C4-2B (cell line): Measurements from ENCODE around the gene AP5B1.

Experiments used
- H3K27ac ChIP-seq: fragments of 450-650 bp; 2 replicates; pipeline ENCODE4 v1.5.1; 2017
- ZFX ChIP-seq: fragments of 450-650 bp; IDR thresholded peaks from 2 replicates; pipeline ENCODE4 v1.6.1; 2017
- TF ChIP-seq, protein P1 (sequence below): fragments of 450-650 bp; conservative IDR thresholded peaks from 2 replicates; pipeline ENCODE4 v1.5.1; 2017; ENCODE audit warnings: mild to moderate bottlenecking

AP5B1 gene

DNA sequence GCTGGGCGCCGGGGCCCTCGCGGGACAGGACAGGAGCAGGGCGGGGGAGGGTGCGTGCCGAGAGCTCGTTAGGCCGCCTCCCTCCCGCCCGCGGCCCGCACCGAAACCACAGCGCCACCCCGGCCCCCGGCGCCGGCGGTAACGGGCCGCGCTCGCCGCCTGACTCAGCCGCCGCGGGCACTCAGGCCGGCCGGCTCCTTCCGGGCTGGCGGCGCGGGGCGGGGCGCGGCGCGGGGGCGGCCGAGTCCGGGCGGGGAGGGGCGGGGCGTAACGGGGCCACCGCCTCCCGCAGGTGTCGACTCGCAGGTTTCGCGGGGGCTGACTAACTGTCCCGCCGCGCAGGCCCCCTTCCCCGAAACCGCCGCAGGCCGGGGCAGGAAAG is at the start of gene AP5B1:
AP5B1 (minus strand) TSS at position 207 of the 382 bp plus-strand sequence. CDS start 385 bp downstream, outside the sequence.
- peak; percentile 72 for TF ChIP-seq ZFX
- TF ChIP-seq, protein P1, sequence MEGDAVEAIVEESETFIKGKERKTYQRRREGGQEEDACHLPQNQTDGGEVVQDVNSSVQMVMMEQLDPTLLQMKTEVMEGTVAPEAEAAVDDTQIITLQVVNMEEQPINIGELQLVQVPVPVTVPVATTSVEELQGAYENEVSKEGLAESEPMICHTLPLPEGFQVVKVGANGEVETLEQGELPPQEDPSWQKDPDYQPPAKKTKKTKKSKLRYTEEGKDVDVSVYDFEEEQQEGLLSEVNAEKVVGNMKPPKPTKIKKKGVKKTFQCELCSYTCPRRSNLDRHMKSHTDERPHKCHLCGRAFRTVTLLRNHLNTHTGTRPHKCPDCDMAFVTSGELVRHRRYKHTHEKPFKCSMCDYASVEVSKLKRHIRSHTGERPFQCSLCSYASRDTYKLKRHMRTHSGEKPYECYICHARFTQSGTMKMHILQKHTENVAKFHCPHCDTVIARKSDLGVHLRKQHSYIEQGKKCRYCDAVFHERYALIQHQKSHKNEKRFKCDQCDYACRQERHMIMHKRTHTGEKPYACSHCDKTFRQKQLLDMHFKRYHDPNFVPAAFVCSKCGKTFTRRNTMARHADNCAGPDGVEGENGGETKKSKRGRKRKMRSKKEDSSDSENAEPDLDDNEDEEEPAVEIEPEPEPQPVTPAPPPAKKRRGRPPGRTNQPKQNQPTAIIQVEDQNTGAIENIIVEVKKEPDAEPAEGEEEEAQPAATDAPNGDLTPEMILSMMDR: no peak
- H3K27ac ChIP-seq: peak within 1 kb of the TSS; percentile 86

DNA sequence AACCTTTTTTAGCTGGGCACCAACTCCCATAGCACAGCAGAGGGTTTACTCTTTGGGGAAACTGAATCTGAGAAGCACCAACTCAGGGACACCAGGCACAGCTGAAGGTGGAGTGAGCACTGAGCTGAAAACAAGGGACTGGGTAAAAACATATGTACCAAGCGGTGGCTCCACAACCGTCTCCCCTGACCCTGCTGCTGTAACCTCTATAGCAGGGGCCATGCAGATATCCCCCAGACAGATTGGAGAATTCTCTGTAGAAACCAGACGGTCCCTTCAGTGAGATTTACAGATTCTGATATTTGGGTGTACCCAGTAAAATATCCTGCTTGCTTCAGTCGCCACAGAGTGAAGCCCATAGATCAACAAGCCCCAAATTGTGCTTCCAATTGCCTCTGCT is 48.7 kb upstream of the AP5B1 start:
- no peak for TF ChIP-seq ZFX
- TF ChIP-seq, protein P1: no peak

GRCh38 chr11:65826984-65827735 is 46.4 kb upstream of the AP5B1 start:
- no peak overlapping the region for H3K27ac ChIP-seq
- TF ChIP-seq, protein P1: no peak
- TF ChIP-seq ZFX: no peak

More for the DNA sequence above, 48.7 kb upstream of the AP5B1 start:
- H3K27ac ChIP-seq: no peak overlapping the region

DNA sequence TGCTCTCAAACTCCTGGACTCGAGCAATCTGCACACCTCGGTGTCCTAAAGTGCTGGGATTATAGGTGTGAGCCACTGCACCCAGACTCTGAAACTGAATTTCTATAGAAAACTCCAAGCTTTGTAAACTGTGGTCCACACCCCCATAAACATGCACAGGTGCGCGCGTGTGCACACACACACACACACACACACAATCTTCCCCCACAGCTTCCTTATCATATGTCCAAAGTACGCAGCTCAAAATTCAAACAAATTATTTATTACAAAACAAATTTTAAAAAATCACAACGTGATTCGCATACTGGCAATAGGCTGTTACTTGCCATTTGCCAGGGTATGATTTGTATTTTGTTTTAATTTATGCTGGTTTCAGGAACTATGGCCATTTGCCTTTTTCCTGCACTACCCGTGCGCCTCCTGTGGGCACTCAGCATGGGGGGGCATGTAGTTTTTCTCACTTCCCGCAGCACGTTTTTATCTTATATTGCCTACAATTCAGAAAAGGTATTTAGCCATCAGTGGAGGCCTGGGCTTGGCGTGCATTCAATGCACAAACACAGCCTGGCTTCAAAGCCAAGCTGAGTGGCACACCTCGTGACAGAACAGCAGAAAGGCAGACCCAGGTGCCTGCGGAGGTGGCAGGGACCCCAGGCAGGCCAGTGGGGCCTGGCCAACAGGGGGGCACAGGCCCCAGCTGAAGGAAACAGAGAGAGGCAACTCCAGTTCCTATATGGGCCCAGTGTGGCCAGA is 42.2 kb upstream of the AP5B1 start:
- TF ChIP-seq, protein P1: no peak
- TF ChIP-seq ZFX: no peak

GRCh38 chr11:65821107-65821506 is 40.3 kb upstream of the AP5B1 start:
- TF ChIP-seq, protein P1: no peak
- no peak for TF ChIP-seq ZFX
- H3K27ac ChIP-seq: no peak overlapping the region

More for the DNA sequence above, 42.2 kb upstream of the AP5B1 start:
- peak overlapping the region; percentile 31 for H3K27ac ChIP-seq

DNA sequence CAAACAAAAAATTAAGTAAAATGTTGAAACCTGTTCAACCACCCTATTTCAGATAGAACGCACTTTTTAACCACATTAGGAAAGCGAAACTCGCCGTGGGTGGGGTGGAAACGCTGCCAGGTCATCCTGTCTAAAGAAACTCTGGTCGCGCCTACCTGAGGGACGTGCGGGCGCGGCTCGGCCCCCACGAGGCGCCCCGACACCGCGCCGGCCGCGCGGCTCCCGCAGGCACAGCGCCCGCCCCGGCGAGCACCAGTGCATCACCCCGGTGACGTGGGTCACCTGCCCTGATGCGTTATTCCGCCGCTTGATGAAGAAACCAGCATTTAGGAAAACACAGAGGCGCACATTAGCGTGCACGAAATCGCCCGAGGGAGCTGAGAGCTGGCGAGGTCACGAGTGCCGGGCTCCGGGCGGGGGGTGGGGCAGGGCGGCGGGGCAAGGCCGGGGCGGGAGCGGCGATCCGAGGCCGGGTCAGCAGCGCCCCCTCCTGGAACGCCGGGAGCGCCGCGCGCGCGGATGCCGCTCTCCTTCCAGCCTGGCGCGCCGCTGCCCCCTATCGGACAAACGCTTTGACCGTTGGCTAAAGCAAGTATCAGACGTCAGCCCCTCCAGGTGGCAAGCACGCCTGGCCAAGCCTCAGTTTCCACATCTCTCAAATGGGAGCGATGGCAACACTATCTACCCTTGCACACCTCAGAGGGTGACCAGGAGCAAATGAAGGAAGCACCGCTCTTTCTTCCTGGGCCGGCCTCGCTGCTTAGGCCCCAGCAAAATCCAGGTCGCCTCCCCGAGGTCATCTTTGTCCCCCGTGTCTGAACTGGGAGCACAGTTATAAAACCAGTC is 37.3 kb upstream of the AP5B1 start:
- H3K27ac ChIP-seq: peak overlapping the region; percentile 68
- TF ChIP-seq, protein P1: peak; percentile 100
- no peak for TF ChIP-seq ZFX
